Lower lobe of right lung (tissue), 2 donors: ENCODE results near the gene LZTFL1. TPM values are rescaled to one million over a fixed set of nuclear protein-coding genes. Genes with fewer than 3 reads are reported as not detected.

ENCODE experiments used
- ATAC-seq, 2 donors: fragments of 200-7000 bp; cut with Tn5 transposase; one replicate each; pipeline ENCODE4 v1.9.1; 2020 to 2022; ENCODE audit warnings: mild to moderate bottlenecking in 2 of 2, moderate library complexity in 2 of 2
- DNase-seq: peaks from one replicate; pipeline ENCODE4 v3.0.0-alpha.2; 2020
- H3K27ac ChIP-seq: fragments of 200-600 bp; one replicate; pipeline ENCODE4 v1.8.0; 2022
- H3K27me3 ChIP-seq: fragments of 200-600 bp; one replicate; pipeline ENCODE4 v1.8.0; 2022; ENCODE audit warnings: low read depth
- H3K36me3 ChIP-seq: fragments of 200-600 bp; one replicate; pipeline ENCODE4 v1.8.0; 2022; ENCODE audit warnings: mild to moderate bottlenecking
- H3K4me1 ChIP-seq: fragments of 200-600 bp; one replicate; pipeline ENCODE4 v1.8.0; 2022
- H3K4me3 ChIP-seq: fragments of 200-600 bp; one replicate; pipeline ENCODE4 v1.8.0; 2022; ENCODE audit warnings: mild to moderate bottlenecking
- H3K9me3 ChIP-seq: fragments of 200-600 bp; one replicate; pipeline ENCODE4 v1.8.0; 2022
- CTCF ChIP-seq: fragments of 200-600 bp; IDR thresholded peaks from one replicate; pipeline ENCODE4 v1.8.0; 2022; ENCODE audit warnings: antibody characterized with exemption, mild to moderate bottlenecking
- intact Hi-C: fragments of 100-400 bp; cut with DNase I; formaldehyde crosslinking; loops from one replicate; pipeline ENCODE4 v1.11.0; 2022
- total RNA-seq: library from RNA; stranded (reverse); fragmentation: NEBNext Ultra II Directional; extraction: Animal tissue kit (Norgen Biotek cat#: 25700); gene quantifications from one replicate; pipeline ENCODE4 v1.2.1, GENCODE V29; 2021
- donor health status: DM: no; HTN: yes; CAD: no; lungs with severe emphysema.

LZTFL1 gene
- total RNA-seq, 1 donor from 2014 or later: 26.8 TPM

GRCh38 chr3:45779746-45780735 is 61.9 kb downstream of the LZTFL1 start:
- H3K27ac ChIP-seq: no peak overlapping the region
- no peak for TF ChIP-seq CTCF
- H3K4me1 ChIP-seq: no peaks in the 10 kb centered on the region
- no peaks in the 10 kb centered on the region for H3K36me3 ChIP-seq
- DNase-seq: no peak
- H3K9me3 ChIP-seq: no peaks in the 10 kb centered on the region
- H3K27me3 ChIP-seq: no peaks in the 10 kb centered on the region
- no peak overlapping the region for H3K4me3 ChIP-seq
- intact Hi-C loops: no loop called here
- ATAC-seq: peak in 1 of 2 donors; percentile 19

GRCh38 chr3:45778761-45779201 is 63.1 kb downstream of the LZTFL1 start:
- DNase-seq (no peak), ATAC-seq (no peak)
- TF ChIP-seq CTCF: no peak
- intact Hi-C loops: no loop called here
- Histone ChIP-seq H3K4me1 (no peaks in the 10 kb centered on the region), H3K9me3 (no peaks in the 10 kb centered on the region), H3K27me3 (no peaks in the 10 kb centered on the region), H3K4me3 (no peak overlapping the region), H3K36me3 (no peaks in the 10 kb centered on the region), H3K27ac (no peak overlapping the region)

- DNase-seq (no peak), ATAC-seq (no peak)
- Histone ChIP-seq H3K9me3 (no peaks in the 10 kb centered on the region), H3K27ac (no peak overlapping the region), H3K36me3 (no peaks in the 10 kb centered on the region), H3K27me3 (no peaks in the 10 kb centered on the region), H3K4me1 (no peaks in the 10 kb centered on the region), H3K4me3 (no peak overlapping the region)
- no peak for TF ChIP-seq CTCF
- intact Hi-C loops: no loop called here
These were observed 64.1 kb downstream of the LZTFL1 start for GRCh38 chr3:45777746-45778386.

- H3K4me1 ChIP-seq: no peaks in the 10 kb centered on the region
- intact Hi-C loops: no loop called here
These were observed 64.7 kb downstream of the LZTFL1 start for GRCh38 chr3:45777111-45777745.

More at GRCh38 chr3:45777111-45777745, 64.7 kb downstream of the LZTFL1 start:
- Histone ChIP-seq H3K27me3 (no peaks in the 10 kb centered on the region), H3K4me3 (no peak overlapping the region), H3K27ac (no peak overlapping the region), H3K36me3 (no peaks in the 10 kb centered on the region), H3K9me3 (no peaks in the 10 kb centered on the region)
- DNase-seq: no peak
- ATAC-seq: peak in 1 of 2 donors; percentile 33
- no peak for TF ChIP-seq CTCF
